ENCODE results near the gene ARHGAP27.

Gene ARHGAP27

DNA sequence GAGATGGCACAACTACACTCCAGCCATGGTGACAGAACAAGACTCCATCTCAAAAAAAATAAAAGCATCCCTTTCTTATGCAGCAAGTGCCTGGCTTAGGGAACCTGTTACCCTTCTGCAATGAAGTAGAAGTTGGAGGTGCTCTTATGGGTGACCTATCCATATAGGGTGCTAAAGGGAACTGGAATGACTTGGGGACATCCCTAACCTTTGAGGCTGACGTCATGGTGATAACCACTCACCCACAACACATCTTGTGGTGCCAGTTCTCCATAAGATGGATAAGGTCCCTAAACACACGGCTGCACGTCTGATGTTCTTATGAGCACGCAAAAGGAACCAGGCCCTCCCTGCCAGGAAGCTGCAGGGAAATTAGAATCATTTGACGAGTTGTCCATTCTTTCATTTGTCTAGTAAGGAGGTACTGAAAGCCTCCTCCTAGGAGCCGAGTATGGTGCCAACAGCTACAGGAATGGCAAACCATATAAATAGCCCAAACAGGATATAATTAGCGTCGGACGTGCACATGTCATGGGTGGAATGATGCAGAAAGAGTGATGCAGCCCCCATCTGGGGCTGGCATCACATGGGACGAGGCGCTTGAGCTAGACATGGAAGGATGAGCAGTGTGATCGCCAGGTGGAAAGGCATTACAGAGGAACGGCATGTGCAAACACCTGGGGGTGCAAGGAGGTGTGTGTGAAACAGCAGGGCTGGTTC, 52.5 kb downstream of the ARHGAP27 start:
- Histone ChIP-seq H3K9ac (ENCODE audit: low read length) (no peak overlapping the region), H3K27me3 (ENCODE audit: control insufficient read depth, insufficient read depth, low read length) (no peaks in the 10 kb centered on the region), H3K36me3 (ENCODE audit: control insufficient read depth, insufficient read depth, low read length) (no peaks in the 10 kb centered on the region), H3K9me3 (ENCODE audit: control insufficient read depth, insufficient read depth, low read depth, low read length) (no peaks in the 10 kb centered on the region), H3K4me3 (ENCODE audit: low read depth, low read length) (no peak overlapping the region), H3K27ac (ENCODE audit: low read depth, low read length) (no peak overlapping the region), H3K4me1 (ENCODE audit: control insufficient read depth, insufficient read depth, low read length) (peaks cover 16% of the 10 kb centered on the region)

DNA sequence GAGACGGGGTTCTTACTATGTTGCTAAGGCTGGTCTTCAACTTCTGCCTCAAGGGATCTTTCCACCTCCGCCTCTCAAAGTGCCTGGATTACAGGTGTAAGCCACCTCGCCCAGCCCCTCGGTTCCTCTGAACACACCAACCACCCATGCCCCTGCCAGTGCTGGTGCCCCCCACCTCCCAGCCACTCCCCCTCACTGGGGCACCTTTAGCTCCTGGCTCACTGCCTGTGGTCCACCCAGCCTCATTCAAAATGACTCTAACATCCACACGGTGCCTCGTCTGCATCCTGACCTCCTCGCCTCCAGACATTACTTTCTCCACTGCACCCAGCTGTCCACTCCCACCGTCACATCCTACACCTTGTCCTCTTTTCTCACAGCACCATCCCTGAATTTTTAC, 55.3 kb downstream of the ARHGAP27 start:
- Histone ChIP-seq H3K4me3 (ENCODE audit: low read depth, low read length) (no peak overlapping the region), H3K27me3 (ENCODE audit: control insufficient read depth, insufficient read depth, low read length) (no peaks in the 10 kb centered on the region), H3K27ac (ENCODE audit: low read depth, low read length) (no peak overlapping the region), H3K9me3 (ENCODE audit: control insufficient read depth, insufficient read depth, low read depth, low read length) (no peaks in the 10 kb centered on the region), H3K9ac (ENCODE audit: low read length) (no peak overlapping the region), H3K36me3 (ENCODE audit: control insufficient read depth, insufficient read depth, low read length) (no peaks in the 10 kb centered on the region), H3K4me1 (ENCODE audit: control insufficient read depth, insufficient read depth, low read length) (peaks cover 28% of the 10 kb centered on the region)

DNA sequence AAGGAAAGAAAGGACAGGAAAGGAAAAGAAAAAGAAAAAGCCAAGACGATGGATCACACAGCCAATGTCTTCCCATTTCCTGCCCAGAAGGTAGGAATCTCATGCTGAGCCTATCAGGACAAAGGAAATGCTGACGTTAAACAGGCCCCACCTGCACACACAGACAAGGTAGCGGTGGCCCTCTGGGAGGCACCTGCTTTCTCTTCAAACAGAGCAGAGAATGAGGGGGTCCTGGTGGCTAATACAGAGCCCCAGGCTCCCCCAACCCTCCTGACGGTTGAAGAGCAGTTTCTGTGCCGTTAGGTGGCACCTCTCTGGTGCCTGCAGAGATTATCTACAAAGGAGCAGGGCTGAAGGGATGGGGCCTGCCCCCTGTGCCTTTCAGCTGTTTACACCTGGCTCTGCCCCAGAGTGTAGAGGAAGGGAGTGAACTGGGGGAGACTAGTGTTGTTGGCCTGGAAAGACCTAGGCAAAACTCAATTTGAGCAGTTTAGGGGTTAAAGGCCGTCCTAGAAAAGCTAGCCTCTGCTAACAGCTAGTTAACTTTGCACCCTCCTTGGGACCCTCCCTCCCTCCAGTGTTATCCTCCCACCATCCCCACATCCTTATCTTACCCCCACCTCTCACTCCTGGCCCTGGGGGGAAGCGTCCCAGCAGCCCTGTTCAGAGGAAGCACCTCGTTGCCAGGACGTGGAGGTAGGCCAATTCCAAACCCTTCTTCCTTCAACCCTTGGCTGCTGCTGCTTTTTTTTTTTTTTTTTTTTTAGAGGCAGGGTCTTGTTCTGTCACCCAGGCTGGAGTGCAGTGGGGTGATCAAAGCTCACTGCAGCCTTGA, 56.3 kb downstream of the ARHGAP27 start:
- Histone ChIP-seq H3K9ac (ENCODE audit: low read length) (no peak overlapping the region), H3K36me3 (ENCODE audit: control insufficient read depth, insufficient read depth, low read length) (no peaks in the 10 kb centered on the region), H3K4me3 (ENCODE audit: low read depth, low read length) (no peak overlapping the region), H3K4me1 (ENCODE audit: control insufficient read depth, insufficient read depth, low read length) (peaks cover 36% of the 10 kb centered on the region), H3K27me3 (ENCODE audit: control insufficient read depth, insufficient read depth, low read length) (no peaks in the 10 kb centered on the region), H3K27ac (ENCODE audit: low read depth, low read length) (no peak overlapping the region), H3K9me3 (ENCODE audit: control insufficient read depth, insufficient read depth, low read depth, low read length) (no peaks in the 10 kb centered on the region)

DNA sequence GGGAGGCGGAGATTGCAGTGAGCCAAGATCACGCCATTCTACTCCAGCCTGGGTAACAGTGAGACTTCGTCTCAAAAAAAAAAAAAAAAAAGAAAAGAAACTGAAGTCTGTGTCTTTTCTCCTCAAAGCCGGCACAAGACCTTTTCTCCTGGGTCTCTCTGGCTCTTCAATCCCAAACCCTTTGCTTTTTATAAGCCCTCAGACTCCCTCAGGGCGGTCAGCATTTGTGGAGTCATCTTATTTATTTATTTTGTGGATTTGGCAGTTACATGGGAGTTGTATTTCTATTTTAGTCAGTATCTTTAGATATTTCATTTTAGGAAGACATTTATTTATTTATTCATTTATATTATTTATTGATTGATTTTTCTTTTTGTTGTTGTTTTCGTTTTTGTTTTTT, 58.2 kb downstream of the ARHGAP27 start:
- no peak overlapping the region for H3K27ac ChIP-seq (ENCODE audit: low read depth, low read length)
- no peak overlapping the region for H3K4me3 ChIP-seq (ENCODE audit: low read depth, low read length)
- H3K36me3 ChIP-seq (ENCODE audit: control insufficient read depth, insufficient read depth, low read length), result no peaks in the 10 kb centered on the region
- H3K4me1 ChIP-seq (ENCODE audit: control insufficient read depth, insufficient read depth, low read length), result peaks cover 44% of the 10 kb centered on the region
- no peaks in the 10 kb centered on the region for H3K27me3 ChIP-seq (ENCODE audit: control insufficient read depth, insufficient read depth, low read length)
- H3K9ac ChIP-seq (ENCODE audit: low read length), result no peak overlapping the region
- H3K9me3 ChIP-seq (ENCODE audit: control insufficient read depth, insufficient read depth, low read depth, low read length), result no peaks in the 10 kb centered on the region

DNA sequence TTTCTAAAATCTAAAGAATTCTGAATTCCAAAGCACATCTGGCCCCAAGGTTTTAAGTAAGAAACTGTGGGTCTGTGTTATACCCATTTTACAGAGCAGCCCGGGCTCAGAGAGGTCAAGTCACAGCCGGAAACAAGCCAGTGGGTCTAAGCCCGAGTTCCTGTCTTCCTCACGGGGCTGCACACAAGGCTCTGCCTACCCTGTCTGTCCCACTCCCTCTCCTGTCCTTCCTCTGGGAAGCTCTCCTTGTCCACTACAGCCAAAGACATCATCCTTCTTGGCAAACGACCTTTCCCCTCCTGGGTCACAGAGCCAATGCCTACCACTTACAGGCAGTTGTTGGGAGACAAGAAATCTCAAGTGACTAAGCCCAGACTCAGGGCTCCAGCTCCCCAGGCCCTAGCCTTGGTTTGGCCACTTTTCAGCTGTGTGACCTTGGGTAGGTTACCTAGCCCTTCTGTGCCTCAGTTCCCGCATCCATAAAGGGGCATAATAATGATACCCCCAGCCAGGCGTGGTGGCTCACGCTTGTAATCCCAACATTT, 60.3 kb downstream of the ARHGAP27 start:
- Histone ChIP-seq H3K4me3 (ENCODE audit: low read depth, low read length) (peak overlapping the region; percentile 35; the same call in 1 of the 2 replicates), H3K27ac (ENCODE audit: low read depth, low read length) (peak overlapping the region; percentile 98)

DNA sequence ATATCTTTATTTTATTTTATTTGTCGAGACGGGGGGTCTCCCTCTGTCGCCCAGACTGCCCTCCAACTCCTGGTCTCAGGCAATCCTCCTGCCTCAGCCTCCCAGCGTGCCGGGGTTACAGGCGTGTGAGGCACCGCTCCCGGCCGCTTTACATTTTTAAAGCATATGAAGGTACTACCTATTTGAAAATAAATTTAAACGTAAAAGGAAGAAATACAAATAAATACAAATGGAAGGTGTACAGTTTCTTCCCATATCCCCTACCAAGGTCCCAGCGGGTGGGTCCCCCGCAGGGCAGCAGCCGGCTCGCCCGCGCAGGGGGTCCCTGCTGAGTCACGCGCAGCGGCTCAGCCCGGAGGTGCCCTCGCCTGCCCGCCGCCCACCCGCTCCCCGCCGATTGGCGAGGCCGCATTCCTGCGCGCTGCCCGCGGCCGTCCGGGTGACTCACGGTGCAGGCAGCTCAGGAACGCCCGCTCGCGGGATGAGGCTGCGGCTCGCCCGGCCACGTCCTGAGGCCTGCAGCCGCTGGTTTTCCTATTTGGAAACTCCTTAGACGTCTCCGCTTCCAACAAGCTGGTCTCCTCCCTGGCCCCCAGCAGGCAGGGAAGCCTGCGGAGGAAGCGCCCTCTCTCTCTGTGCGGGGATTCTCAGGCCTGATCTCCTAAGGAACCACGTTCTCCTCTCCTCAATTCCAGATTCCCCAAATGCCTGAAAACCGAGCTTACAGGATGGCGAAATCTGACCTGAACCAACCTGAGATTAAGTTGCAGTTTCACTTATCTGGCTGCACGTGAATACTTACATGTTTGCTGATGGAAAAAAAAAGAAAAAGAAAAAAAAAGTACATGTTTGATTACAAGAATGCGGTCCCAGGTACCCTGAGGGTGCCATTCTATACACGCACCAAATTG, 61.0 kb downstream of the ARHGAP27 start:
- peaks cover 52% of the 10 kb centered on the region for H3K4me1 ChIP-seq (ENCODE audit: control insufficient read depth, insufficient read depth, low read length)
- H3K36me3 ChIP-seq (ENCODE audit: control insufficient read depth, insufficient read depth, low read length), result no peaks in the 10 kb centered on the region
- H3K27me3 ChIP-seq (ENCODE audit: control insufficient read depth, insufficient read depth, low read length), result no peaks in the 10 kb centered on the region
- H3K9me3 ChIP-seq (ENCODE audit: control insufficient read depth, insufficient read depth, low read depth, low read length), result no peaks in the 10 kb centered on the region
- H3K4me3 ChIP-seq (ENCODE audit: low read depth, low read length), result peak overlapping the region; percentile 35
- peak overlapping the region; percentile 98 for H3K27ac ChIP-seq (ENCODE audit: low read depth, low read length)
- H3K9ac ChIP-seq (ENCODE audit: low read length), result peak overlapping the region; percentile 88

More for the DNA sequence above, 60.3 kb downstream of the ARHGAP27 start:
- Histone ChIP-seq H3K27me3 (ENCODE audit: control insufficient read depth, insufficient read depth, low read length) (no peaks in the 10 kb centered on the region), H3K9ac (ENCODE audit: low read length) (peak overlapping the region; percentile 88), H3K36me3 (ENCODE audit: control insufficient read depth, insufficient read depth, low read length) (no peaks in the 10 kb centered on the region), H3K9me3 (ENCODE audit: control insufficient read depth, insufficient read depth, low read depth, low read length) (no peaks in the 10 kb centered on the region), H3K4me1 (ENCODE audit: control insufficient read depth, insufficient read depth, low read length) (peaks cover 45% of the 10 kb centered on the region)

DNA sequence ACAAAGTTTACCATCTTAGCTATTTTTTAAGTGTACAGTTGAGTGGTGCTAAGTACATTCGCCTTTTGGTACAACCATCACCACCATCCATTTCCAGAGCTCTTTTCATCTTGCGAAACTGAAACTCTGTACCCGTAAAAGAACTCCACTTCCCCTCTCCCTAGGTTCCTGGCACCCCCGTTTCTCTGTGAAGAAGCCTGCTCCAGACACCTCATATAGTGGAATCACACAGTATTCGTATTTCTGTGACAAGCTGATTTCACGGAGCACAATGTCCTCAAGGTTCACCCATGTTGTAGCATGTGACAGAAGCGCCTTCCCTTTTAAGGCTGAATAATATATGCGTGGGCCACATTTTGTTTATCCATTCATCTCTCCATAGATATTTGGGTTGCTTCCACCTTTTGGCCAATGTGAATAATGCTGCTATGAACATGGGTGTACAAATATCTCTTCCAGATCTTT, 61.7 kb downstream of the ARHGAP27 start:
- H3K36me3 ChIP-seq (ENCODE audit: control insufficient read depth, insufficient read depth, low read length), result no peaks in the 10 kb centered on the region
- peak overlapping the region; percentile 76 for H3K9ac ChIP-seq (ENCODE audit: low read length)
- H3K4me1 ChIP-seq (ENCODE audit: control insufficient read depth, insufficient read depth, low read length), result peaks cover 48% of the 10 kb centered on the region
- H3K27me3 ChIP-seq (ENCODE audit: control insufficient read depth, insufficient read depth, low read length), result no peaks in the 10 kb centered on the region
- peak overlapping the region; percentile 35; the same call in 1 of the 2 replicates for H3K4me3 ChIP-seq (ENCODE audit: low read depth, low read length)
- peak overlapping the region; percentile 98 for H3K27ac ChIP-seq (ENCODE audit: low read depth, low read length)
- no peaks in the 10 kb centered on the region for H3K9me3 ChIP-seq (ENCODE audit: control insufficient read depth, insufficient read depth, low read depth, low read length)

DNA sequence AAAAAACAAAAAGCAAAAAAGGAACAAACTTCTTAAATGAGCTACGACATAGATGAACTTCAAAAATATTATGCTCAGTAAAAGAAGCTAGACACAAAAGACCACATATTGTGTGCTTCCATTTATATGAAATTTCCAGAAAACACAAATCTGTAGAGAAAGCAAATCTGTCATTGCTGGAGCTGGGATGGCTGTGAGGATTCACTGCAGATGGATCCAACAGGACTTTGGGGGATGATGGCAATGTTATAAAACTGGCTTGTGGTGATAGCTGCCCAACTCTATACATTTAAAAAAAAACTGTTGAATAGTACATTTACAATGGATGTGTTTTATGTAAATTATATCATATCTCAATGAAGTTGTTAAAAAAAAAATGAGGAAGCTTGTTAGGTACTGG, 63.2 kb downstream of the ARHGAP27 start:
- no peaks in the 10 kb centered on the region for H3K27me3 ChIP-seq (ENCODE audit: control insufficient read depth, insufficient read depth, low read length)
- H3K4me1 ChIP-seq (ENCODE audit: control insufficient read depth, insufficient read depth, low read length), result peaks cover 50% of the 10 kb centered on the region

DNA sequence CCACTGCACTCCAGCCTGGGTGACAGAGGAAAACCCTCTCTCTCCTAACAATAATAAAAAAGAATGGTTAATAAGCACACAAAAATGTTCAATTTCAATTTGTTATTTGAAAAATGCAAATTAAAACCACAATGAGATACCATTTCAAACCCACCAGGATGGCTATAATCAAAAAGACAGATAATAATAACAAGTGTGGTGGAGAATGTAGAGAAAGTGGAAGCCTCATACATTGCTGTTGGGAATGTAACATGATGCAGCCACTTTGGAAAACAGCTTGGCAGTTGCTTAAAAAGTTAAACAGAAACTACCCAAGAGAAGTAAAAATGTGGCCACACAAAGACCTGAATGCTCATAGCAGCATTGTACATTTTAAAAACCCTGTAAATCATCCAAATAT, 64.0 kb downstream of the ARHGAP27 start:
- Histone ChIP-seq H3K27me3 (ENCODE audit: control insufficient read depth, insufficient read depth, low read length) (no peaks in the 10 kb centered on the region), H3K9me3 (ENCODE audit: control insufficient read depth, insufficient read depth, low read depth, low read length) (no peaks in the 10 kb centered on the region), H3K4me1 (ENCODE audit: control insufficient read depth, insufficient read depth, low read length) (peaks cover 47% of the 10 kb centered on the region), H3K9ac (ENCODE audit: low read length) (no peak overlapping the region), H3K36me3 (ENCODE audit: control insufficient read depth, insufficient read depth, low read length) (no peaks in the 10 kb centered on the region), H3K27ac (ENCODE audit: low read depth, low read length) (no peak overlapping the region), H3K4me3 (ENCODE audit: low read depth, low read length) (no peak overlapping the region)

More for the DNA sequence above, 63.2 kb downstream of the ARHGAP27 start:
- H3K4me3 ChIP-seq (ENCODE audit: low read depth, low read length), result no peak overlapping the region
- no peaks in the 10 kb centered on the region for H3K9me3 ChIP-seq (ENCODE audit: control insufficient read depth, insufficient read depth, low read depth, low read length)
- H3K36me3 ChIP-seq (ENCODE audit: control insufficient read depth, insufficient read depth, low read length), result no peaks in the 10 kb centered on the region
- no peak overlapping the region for H3K9ac ChIP-seq (ENCODE audit: low read length)
- no peak overlapping the region for H3K27ac ChIP-seq (ENCODE audit: low read depth, low read length)

DNA sequence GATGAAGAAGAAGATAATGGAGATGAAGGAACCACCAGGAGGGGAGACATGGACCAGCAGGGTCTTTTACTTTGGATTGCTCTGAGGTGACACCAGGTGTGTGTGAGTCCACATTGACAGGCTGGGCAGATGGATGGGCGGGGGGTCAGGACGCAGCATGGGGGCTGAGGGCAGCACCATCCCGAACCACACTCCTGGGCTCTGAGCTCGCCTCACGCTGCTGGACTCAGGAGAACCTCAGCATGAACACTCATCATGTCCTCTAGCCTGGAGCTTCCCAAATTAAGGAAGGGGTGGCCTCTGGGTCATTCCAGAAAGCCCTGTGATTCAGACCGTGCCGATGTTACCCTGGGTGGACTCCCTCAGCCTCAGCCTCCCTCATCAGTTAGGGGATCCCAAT, 65.5 kb downstream of the ARHGAP27 start:
- Histone ChIP-seq H3K4me3 (ENCODE audit: low read depth, low read length) (no peak overlapping the region), H3K9ac (ENCODE audit: low read length) (no peak overlapping the region), H3K27ac (ENCODE audit: low read depth, low read length) (no peak overlapping the region), H3K9me3 (ENCODE audit: control insufficient read depth, insufficient read depth, low read depth, low read length) (no peaks in the 10 kb centered on the region), H3K36me3 (ENCODE audit: control insufficient read depth, insufficient read depth, low read length) (no peaks in the 10 kb centered on the region), H3K4me1 (ENCODE audit: control insufficient read depth, insufficient read depth, low read length) (peaks cover 35% of the 10 kb centered on the region), H3K27me3 (ENCODE audit: control insufficient read depth, insufficient read depth, low read length) (no peaks in the 10 kb centered on the region)
